SK-N-SH treated with all-trans-retinoic acid at 6 μM for 48 hours (cell line): ENCODE results near the gene CUBN.

Experiments
- BACH2 ChIP-seq: fragments of 250-450 bp; sonication (Bioruptor Pico); IDR thresholded peaks from 2 replicates; pipeline ENCODE4 v1.9.0; 2021; ENCODE audit warnings: mild to moderate bottlenecking, borderline replicate concordance
- CSDC2 ChIP-seq: fragments of 250-450 bp; sonication (Bioruptor Pico); IDR thresholded peaks from 2 replicates; pipeline ENCODE4 v1.5.0; 2020; ENCODE audit warnings: mild to moderate bottlenecking, moderate library complexity

GRCh38 chr10:17060289-17060688 is 69.3 kb downstream of the CUBN start:
- TF ChIP-seq BACH2 (CRISPR knock-in tag) (no peak), CSDC2 (no peak)
